ENCODE results near the gene PTGFRN.

DNA sequence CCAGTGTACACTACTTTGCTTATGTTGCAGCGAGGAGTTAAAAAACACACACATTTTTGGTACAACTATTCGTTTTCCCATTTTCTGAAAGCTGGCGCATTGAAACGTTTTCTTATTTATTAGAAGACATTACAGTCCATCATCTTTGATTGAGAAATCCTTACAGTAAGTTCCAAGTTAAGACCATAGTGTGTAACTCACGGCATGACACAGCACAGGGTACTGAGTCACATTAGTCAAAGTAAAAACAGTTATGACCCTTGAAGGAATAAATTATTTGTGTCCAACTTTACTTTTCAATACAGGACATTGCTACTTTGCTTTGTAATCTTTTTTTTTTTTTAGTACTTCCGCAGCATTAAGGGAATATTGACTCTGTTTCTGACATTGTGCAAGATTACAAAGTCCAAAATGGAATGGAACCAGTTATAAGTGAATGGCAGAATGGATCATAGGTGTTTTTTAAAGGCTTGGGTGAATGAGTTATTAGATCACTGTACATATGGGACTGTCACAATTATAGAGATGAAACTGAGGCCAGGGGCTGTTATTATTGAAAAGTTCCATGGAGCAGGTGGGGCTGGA is 11.7 kb downstream of the PTGFRN start:
- TF ChIP-seq, protein P1, sequence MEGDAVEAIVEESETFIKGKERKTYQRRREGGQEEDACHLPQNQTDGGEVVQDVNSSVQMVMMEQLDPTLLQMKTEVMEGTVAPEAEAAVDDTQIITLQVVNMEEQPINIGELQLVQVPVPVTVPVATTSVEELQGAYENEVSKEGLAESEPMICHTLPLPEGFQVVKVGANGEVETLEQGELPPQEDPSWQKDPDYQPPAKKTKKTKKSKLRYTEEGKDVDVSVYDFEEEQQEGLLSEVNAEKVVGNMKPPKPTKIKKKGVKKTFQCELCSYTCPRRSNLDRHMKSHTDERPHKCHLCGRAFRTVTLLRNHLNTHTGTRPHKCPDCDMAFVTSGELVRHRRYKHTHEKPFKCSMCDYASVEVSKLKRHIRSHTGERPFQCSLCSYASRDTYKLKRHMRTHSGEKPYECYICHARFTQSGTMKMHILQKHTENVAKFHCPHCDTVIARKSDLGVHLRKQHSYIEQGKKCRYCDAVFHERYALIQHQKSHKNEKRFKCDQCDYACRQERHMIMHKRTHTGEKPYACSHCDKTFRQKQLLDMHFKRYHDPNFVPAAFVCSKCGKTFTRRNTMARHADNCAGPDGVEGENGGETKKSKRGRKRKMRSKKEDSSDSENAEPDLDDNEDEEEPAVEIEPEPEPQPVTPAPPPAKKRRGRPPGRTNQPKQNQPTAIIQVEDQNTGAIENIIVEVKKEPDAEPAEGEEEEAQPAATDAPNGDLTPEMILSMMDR (IDR thresholded peaks at IDR 0.05): no peak
- TF ChIP-seq EP300 (IDR thresholded peaks at IDR 0.05) (no peak), POLR2AphosphoS5 (IDR thresholded peaks at IDR 0.05) (no peak)

Data from sigmoid colon (tissue), 4 donors.